HG03135 (cell line): ENCODE data around the gene KCNMA1.

ENCODE experiments used
- ATAC-seq: cut with Tn5 transposase; IDR thresholded peaks from one replicate; pipeline ENCODE4 v1.9.1; 2021; ENCODE audit warnings: mild to moderate bottlenecking, moderate library complexity; ENCODE audit not compliant: unreplicated experiment

KCNMA1 gene

DNA sequence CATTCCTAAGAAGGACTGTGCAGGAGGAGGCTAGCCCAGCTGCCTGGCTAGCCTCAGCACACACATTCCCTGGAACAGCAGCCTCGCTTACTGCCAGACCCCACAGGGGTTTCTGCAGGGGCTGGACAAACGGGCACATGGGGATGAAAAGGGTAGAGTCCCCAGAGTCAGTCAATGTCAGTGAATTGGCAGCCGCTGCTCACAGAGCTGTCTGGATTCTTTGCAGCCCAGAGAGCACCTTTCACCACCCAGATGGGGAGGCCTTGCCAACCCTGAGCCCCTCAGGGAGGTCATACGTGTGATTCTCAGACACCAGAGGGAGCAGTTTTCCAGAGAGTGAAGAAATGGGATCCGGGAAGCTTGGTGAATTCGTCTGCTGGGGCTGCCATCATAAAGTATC, 143.3 kb downstream of the KCNMA1 start:
- no peak for ATAC-seq

DNA sequence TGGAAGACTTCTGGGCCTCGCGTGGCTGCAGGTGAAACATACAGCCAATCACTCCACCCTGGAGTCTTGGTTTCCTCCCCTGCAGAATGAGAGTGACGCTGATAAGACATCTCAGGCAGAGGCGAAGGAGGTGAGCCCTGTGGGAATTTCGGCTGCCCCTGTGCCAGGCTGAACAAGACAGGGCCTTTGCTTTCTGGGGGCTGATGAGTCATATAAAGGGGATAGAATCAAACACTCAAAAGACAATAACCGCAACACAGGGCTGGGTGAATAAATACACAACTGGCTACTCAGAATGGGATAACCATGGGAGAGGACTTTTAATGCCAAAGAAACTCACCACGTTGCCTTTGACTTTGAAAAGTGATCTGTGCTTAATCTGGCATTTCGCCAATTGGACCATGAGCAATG, 143.8 kb downstream of the KCNMA1 start:
- no peak for ATAC-seq

DNA sequence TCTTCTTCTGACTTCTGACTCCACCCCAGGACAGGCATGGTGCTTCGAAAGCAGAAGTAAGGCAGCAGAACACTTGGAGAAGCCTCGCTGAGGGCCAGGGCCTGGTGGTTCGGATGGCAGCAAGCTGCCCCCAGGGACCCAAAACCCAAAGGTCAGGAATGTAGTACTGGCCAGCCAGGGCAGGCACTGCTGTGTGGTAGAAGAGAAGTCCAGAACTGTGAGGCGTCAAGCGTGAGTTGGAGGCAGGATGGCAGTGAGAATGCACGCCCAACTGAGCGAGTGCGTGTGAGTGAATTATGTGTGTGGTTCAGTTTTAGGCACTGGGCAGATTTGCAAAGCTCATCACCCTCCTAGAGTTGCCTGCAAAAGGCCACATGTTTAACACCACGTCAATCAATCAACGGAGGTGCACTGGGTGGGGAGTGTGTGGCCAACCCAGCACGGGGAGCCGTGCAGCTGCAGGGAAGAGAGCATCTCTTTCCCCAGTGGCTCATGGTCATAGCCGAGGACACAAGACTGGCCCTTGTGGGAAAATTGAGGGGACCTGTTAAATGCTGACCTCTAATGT, 144.3 kb downstream of the KCNMA1 start:
- no peak for ATAC-seq

- no peak for ATAC-seq
Measured at GRCh38 chr10:77492368-77492994, 145.1 kb downstream of the KCNMA1 start.

DNA sequence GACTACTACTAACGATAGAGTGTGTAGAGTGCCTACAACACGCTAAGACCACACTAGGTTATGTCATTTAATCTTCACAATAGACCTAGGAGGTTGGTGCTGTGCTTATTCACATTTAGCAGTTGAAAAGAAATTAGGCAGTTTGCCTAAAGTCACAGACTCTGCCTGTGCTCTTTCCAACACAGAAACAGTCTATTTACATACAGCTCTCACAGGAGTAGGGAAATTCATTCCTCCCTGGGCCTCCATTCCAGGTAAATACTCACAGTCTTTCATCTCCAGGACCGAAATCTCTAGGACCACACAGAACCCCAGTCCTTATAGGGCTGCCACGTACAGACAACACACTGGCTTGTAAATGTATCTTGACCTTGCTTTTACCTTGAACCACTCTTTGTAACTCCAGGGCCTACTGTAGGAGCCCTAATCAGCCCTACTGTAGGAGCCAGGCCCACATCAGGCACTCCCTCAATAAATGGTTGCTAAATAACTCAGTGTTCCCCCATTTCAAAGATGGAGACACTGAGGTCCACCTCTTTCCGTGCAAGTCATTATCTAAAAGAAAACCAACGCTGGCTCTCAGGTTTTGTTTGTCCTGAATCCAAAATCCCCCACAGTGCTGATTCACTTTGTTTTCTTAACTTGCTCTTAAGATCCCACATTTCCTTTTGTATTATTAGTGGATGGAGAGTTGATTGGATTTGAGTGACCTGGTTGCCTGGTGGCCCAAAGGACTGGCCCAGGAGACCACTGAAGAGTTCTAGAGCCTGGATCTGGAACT, 146.9 kb downstream of the KCNMA1 start:
- no peak for ATAC-seq

- ATAC-seq, result no peak
Measured at GRCh38 chr10:77486517-77486916, 151.1 kb downstream of the KCNMA1 start.

GRCh38 chr10:77485847-77486246, 151.8 kb downstream of the KCNMA1 start:
- ATAC-seq, result no peak

- no peak for ATAC-seq
Measured at GRCh38 chr10:77482072-77482471, 155.5 kb downstream of the KCNMA1 start.

GRCh38 chr10:77479586-77479985, 158.0 kb downstream of the KCNMA1 start:
- no peak for ATAC-seq

- ATAC-seq, result no peak
Measured at GRCh38 chr10:77478962-77479359, 158.6 kb downstream of the KCNMA1 start.

GRCh38 chr10:77478247-77478961, 159.2 kb downstream of the KCNMA1 start:
- no peak for ATAC-seq

- ATAC-seq, result no peak
Measured at GRCh38 chr10:77475522-77475921, 162.1 kb downstream of the KCNMA1 start.

DNA sequence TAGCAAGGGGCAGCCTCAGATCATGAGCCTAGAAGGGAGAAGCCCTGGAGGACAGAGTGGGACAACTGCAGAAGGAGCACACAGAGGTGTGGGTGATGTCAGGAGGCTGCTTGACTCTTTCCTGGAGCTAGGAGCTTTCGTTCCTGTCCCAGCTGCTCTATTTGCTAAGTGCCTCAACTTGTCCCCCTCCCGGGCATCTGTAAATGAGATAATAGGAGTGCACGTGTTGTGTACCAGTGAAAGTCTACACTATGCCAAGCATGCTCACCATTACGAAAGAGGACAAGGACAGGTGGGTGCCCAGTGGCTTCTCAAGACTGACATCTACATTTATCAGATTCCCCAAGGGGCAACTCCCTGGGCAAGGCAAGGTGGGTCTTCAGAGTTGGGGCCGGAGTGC, 162.7 kb downstream of the KCNMA1 start:
- ATAC-seq, result no peak

DNA sequence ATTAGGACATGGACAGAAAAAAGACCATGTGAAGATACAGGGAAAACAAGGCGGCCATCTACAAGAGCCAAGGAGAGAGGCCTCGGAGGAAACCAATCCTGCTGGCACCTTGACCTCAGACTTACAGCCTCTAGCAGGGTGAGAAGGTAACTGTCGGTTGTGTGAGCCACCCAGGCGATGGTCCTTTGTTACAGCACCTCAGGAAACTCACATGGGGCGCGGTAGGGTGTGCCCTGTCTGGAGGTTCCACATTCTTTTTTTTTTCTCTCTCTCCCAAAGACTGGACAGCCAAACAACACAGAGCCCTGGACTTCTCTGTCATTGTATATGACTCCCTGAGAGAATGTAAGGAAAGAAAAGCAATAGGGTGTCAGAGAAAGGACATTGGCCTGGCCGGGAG, 163.2 kb downstream of the KCNMA1 start:
- ATAC-seq, result no peak

- ATAC-seq, result no peak
Measured at GRCh38 chr10:77472146-77472545, 165.5 kb downstream of the KCNMA1 start.

DNA sequence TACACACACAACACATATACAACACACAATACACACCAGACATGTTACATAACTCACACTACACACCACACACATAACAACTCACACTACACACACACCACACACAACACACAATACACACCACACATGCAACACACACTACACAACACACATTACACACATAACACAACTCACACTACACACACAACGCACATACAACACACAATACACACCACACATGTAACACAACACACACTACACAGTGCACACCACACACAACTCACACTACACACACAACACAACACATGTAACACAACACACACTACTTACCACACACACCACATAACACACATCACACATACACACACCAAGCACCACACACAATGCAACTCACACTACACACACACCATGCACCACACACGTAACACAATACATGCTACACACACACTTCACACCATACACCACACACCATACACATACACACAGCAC, 166.5 kb downstream of the KCNMA1 start:
- no peak for ATAC-seq

DNA sequence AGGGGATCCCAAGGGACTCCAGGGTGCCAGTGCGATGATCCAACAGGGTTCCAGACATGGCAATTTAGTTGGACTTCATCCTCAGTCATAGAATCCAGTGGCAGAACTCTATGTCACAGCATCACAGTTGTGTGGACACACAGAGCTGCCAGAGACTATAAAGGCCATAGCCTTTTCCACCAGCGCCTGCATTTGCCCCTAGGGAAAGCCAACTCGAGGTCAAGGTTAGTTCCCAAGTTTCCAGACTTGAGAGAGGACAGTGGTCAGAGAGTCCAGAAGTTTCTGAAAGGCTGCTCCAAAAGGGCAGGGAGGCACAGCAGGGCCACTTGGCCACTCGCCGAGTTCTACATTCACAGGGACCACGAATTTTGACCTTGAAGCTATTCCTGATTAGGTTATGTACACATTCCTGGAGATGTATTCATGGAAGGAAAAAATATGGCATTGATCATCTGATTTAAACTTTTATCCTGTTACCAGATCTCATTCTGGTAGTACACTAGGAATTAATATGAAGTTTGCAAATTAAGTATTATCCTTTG, 170.1 kb downstream of the KCNMA1 start:
- ATAC-seq, result no peak

DNA sequence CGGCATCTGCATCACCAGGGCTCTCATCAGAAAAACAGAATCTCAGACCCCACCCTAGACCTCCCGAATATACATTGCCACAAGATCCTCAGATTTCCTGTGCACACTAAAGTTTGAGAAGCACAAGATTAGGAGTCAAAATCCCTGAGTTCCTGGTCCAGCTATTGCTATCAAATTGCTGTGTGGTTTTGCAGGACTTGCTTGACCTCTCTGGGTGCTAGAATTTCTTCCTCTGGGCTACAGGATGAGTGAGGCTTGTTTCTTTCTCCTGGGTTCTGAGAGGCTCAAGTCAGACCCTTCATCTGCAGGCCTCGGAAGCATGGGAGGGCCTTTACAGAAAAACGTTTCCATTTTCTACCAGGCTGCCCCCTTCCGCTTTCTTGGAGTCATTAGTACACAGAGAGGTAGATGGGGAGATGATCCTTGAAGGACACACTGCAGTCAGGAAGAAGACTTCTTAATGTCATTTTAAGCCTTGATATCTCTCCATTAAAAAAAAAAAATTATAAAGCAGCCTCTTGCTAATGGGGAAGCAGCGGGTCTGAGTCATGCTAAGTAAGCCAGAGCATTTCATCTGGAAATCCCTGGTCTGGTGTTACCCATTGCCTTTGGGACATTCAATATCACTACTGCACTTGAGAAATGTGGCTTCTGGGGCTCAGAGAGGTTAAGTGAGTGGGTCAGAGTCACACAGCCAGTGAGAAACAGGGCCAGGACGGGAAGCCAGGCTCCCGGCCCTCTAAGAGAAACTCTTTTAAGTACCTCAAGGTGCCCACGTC, 173.5 kb downstream of the KCNMA1 start:
- ATAC-seq, result no peak

DNA sequence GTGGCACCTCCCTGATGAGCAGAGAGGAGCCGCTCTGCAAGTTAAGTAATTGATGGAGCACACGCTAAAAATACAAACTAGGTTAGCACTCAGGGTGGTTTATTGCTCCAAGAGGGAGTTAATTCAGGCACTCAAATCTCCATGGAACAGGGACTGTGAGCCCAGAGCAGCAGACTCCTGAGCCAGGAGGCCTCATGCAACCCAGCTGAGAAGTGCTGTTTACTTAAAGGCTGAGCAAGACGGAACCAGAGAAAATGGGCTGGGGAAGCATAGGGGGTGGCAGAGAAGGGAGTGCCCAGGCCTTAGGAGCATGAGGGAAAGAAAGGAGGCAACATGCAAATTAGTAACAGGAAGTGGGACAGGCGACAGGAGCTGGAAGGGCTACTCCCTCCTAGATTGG, 174.1 kb downstream of the KCNMA1 start:
- ATAC-seq, result no peak

GRCh38 chr10:77461636-77462296, 175.8 kb downstream of the KCNMA1 start:
- ATAC-seq, result no peak
